Sigmoid colon (tissue), 7 donors: ENCODE data around the gene VPS13A. TPM values are rescaled to one million over a fixed set of nuclear protein-coding genes. Genes with fewer than 3 reads are reported as not detected.

Experiments used
- DNase-seq: peaks from one replicate; pipeline ENCODE4 v3.0.0-alpha.2; 2019
- H3K27ac ChIP-seq, 4 donors: fragments of 200-600 bp; sonication (generic); one replicate each; pipeline ENCODE4 v1.5.1; 2016 to 2019; ENCODE audit warnings: mild to moderate bottlenecking in 1 of 4
- H3K27me3 ChIP-seq, 3 donors: fragments of 200-600 bp; sonication (generic); one replicate each; pipeline ENCODE4 v1.5.1; 2019; ENCODE audit warnings: mild to moderate bottlenecking in 1 of 3
- H3K36me3 ChIP-seq, 4 donors: fragments of 200-600 bp; sonication (generic); one replicate each; pipeline ENCODE4 v1.5.1; 2016 to 2019
- H3K4me1 ChIP-seq, 4 donors: fragments of 200-600 bp; sonication (generic); one replicate each; pipeline ENCODE4 v1.5.1; 2017 to 2019
- H3K4me3 ChIP-seq, 4 donors: fragments of 200-600 bp; sonication (generic); one replicate each; pipeline ENCODE4 v1.5.1; 2017 to 2019; ENCODE audit warnings: mild to moderate bottlenecking in 2 of 4, moderate library complexity in 1 of 4
- H3K9me3 ChIP-seq, 4 donors: fragments of 200-600 bp in 3 of 4; sonication (generic) in 3 of 4; one replicate each; pipeline versions ENCODE4 v1.5.1 to v1.6.1; 2013 to 2019
- CTCF ChIP-seq, 4 experiments: fragments of 450-650 bp in 3 of 4; fragments of 200-600 bp in 1 of 4; IDR thresholded peaks; one replicate each; pipeline ENCODE4 v1.5.1; 2016 to 2019; ENCODE audit warnings: antibody characterized with exemption in 4 of 4, mild to moderate bottlenecking in 3 of 4, moderate library complexity in 2 of 4
- EP300 ChIP-seq, 4 donors: sonication (generic); formaldehyde crosslinking; IDR thresholded peaks; one replicate each; pipeline ENCODE4 v1.6.1; 2017; ENCODE audit warnings: antibody characterized with exemption in 4 of 4
- POLR2A ChIP-seq, 2 donors: fragments of 450-650 bp; IDR thresholded peaks; one replicate each; pipeline ENCODE4 v1.6.1; 2016; ENCODE audit warnings: antibody characterized with exemption in 2 of 2, mild to moderate bottlenecking in 2 of 2, moderate library complexity in 2 of 2
- POLR2AphosphoS5 ChIP-seq, 4 donors: sonication (generic); formaldehyde crosslinking; IDR thresholded peaks; one replicate each; pipeline ENCODE4 v1.6.1; 2017; ENCODE audit warnings: antibody characterized with exemption in 4 of 4
- WGBS, 2 donors: extraction: QIAGEN DNeasy Blood & Tissue Kit; methylation state at CpG; one replicate each; pipeline ENCODE4 v1.1.7; 2013; 5-methylcytosine and 5-hydroxymethylcytosine counted together
- intact Hi-C: fragments of 100-400 bp; cut with DNase I; formaldehyde crosslinking; loops from one replicate; pipeline ENCODE4 v1.15.1; 2023
- polyA plus RNA-seq, 3 donors: library from polyadenylated mRNA; stranded (reverse); fragments of 200-250 nt; gene quantifications; one replicate each; pipeline ENCODE4 v1.2.3, GENCODE V29; 2013
- total RNA-seq, 4 donors: library from RNA; depleted of rRNA; stranded (reverse); fragments of >200 nt; gene quantifications; one replicate each; pipeline ENCODE4 v1.1.0, GENCODE V29; 2016
- donor health status: healthy with polysubstance abuse.
- donor health status: Bipolar disorder and iron deficiency.
- donor health status: healthy.

Gene VPS13A
- total and polyA plus RNA-seq, 7 donors = 3.2 to 71.5 (median 32.6) TPM

- Histone ChIP-seq H3K4me3 (no peak overlapping the region), H3K27ac (no peak overlapping the region), H3K4me1 (peaks cover 0 to 12% (median 9%) of the 10 kb centered on the region in 4 donors), H3K27me3 (no peaks in the 10 kb centered on the region), H3K36me3 (no peaks in the 10 kb centered on the region), H3K9me3 (no peaks in the 10 kb centered on the region)
- TF ChIP-seq CTCF (IDR thresholded peaks at IDR 0.05) (no peak), POLR2A (IDR thresholded peaks at IDR 0.05) (no peak), POLR2AphosphoS5 (IDR thresholded peaks at IDR 0.05) (no peak), EP300 (IDR thresholded peaks at IDR 0.05) (no peak)
- no peak for DNase-seq
- 76 to 86% methylated on average over 3 of the region's 3 CpGs for WGBS, 2 donors
- intact Hi-C loops = no loop called here
Measured at GRCh38 chr9:77161191-77161590, 16.1 kb upstream of the VPS13A start.

- Histone ChIP-seq H3K27ac (no peak overlapping the region), H3K36me3 (no peaks in the 10 kb centered on the region), H3K4me3 (no peak overlapping the region), H3K27me3 (no peaks in the 10 kb centered on the region), H3K9me3 (no peaks in the 10 kb centered on the region), H3K4me1 (peaks cover 0 to 5% (median 3%) of the 10 kb centered on the region in 4 donors)
- TF ChIP-seq POLR2A (IDR thresholded peaks at IDR 0.05) (no peak), CTCF (IDR thresholded peaks at IDR 0.05) (no peak)
- intact Hi-C loops = no loop called here
- DNase-seq = no peak
- 66 to 96% methylated on average over 1 of the region's 1 CpG for WGBS, 2 donors
Measured at GRCh38 chr9:77161966-77162365, 15.4 kb upstream of the VPS13A start.

- TF ChIP-seq POLR2AphosphoS5 (IDR thresholded peaks at IDR 0.05) = no peak
- TF ChIP-seq POLR2A (IDR thresholded peaks at IDR 0.05) = no peak
- TF ChIP-seq CTCF (IDR thresholded peaks at IDR 0.05) = no peak
- TF ChIP-seq EP300 (IDR thresholded peaks at IDR 0.05) = no peak
- no peaks in the 10 kb centered on the region for H3K27me3 ChIP-seq
- H3K4me3 ChIP-seq = no peak overlapping the region
- DNase-seq = no peak
- intact Hi-C loops = no loop called here
- peaks cover 0 to under 1% (median 0%) of the 10 kb centered on the region in 4 donors for H3K4me1 ChIP-seq
- H3K9me3 ChIP-seq = no peaks in the 10 kb centered on the region
- 87% methylated on average over 4 of the region's 4 CpGs for WGBS, 2 donors
- no peak overlapping the region for H3K27ac ChIP-seq
- no peaks in the 10 kb centered on the region for H3K36me3 ChIP-seq
Measured at GRCh38 chr9:77162366-77162765, 15.0 kb upstream of the VPS13A start.

GRCh38 chr9:77163884-77164283 lies 13.4 kb upstream of the VPS13A start:
- WGBS, 2 donors = 65 to 69% methylated on average over 4 of the region's 4 CpGs

GRCh38 chr9:77166193-77166592 lies 11.1 kb upstream of the VPS13A start:
- H3K4me3 ChIP-seq = no peak overlapping the region
- H3K4me1 ChIP-seq = no peaks in the 10 kb centered on the region
- TF ChIP-seq POLR2AphosphoS5 (IDR thresholded peaks at IDR 0.05) = no peak
- no peak for TF ChIP-seq EP300 (IDR thresholded peaks at IDR 0.05)
- no peak for TF ChIP-seq CTCF (IDR thresholded peaks at IDR 0.05)
- no peak for TF ChIP-seq POLR2A (IDR thresholded peaks at IDR 0.05)
- H3K27ac ChIP-seq = no peak overlapping the region
- no peaks in the 10 kb centered on the region for H3K36me3 ChIP-seq
- intact Hi-C loops = no loop called here
- H3K9me3 ChIP-seq = no peaks in the 10 kb centered on the region
- no peaks in the 10 kb centered on the region for H3K27me3 ChIP-seq
- 54 to 83% methylated on average over 4 of the region's 4 CpGs for WGBS, 2 donors
- no peak for DNase-seq

More at GRCh38 chr9:77163884-77164283, 13.4 kb upstream of the VPS13A start:
- TF ChIP-seq EP300 (IDR thresholded peaks at IDR 0.05) (no peak), POLR2AphosphoS5 (IDR thresholded peaks at IDR 0.05) (no peak)
- DNase-seq = no peak
- H3K36me3 ChIP-seq = no peaks in the 10 kb centered on the region
- intact Hi-C loops = no loop called here
- H3K9me3 ChIP-seq = no peaks in the 10 kb centered on the region
- no peaks in the 10 kb centered on the region for H3K4me1 ChIP-seq
- H3K27ac ChIP-seq = no peak overlapping the region
- no peaks in the 10 kb centered on the region for H3K27me3 ChIP-seq
- H3K4me3 ChIP-seq = no peak overlapping the region
